Measurements from ENCODE around the gene PIAS1. TPM values are rescaled to one million over a fixed set of nuclear protein-coding genes. Genes with fewer than 3 reads are reported as not detected.
A peak's percentile ranks its signal among the peaks of the same experiment; 100 is the strongest.
"Not testable (repeated sequence)": the region's sequence is repeated elsewhere in the genome, so short reads cannot be mapped to it uniquely, and the experiment has no call there.

Gene PIAS1
- 39.0 and 58.1 TPM in 2 replicates for total RNA-seq (ENCODE audit: low replicate concordance)

GRCh38 chr15:68053701-68054627 is at the start of gene PIAS1:
Gene PIAS1 (plus strand): TSS chr15:68054315. CDS start chr15:68054327, 12 bp downstream.
- H3K4me3 ChIP-seq (ENCODE audit: low read depth, low read length) = peak within 1 kb of the TSS; percentile 85
- TF ChIP-seq CTCF (IDR thresholded peaks at IDR 0.05; ENCODE audit: insufficient read depth, low read length) = no peak
- peak; percentile 83 for DNase-seq (ENCODE audit: low read depth)

GRCh38 chr15:68007642-68008041 is 46.5 kb upstream of the PIAS1 start:
- DNase-seq (ENCODE audit: low read depth); H3K4me3 ChIP-seq (ENCODE audit: low read depth, low read length): not testable (repeated sequence)

GRCh38 chr15:68010361-68011153 is 43.6 kb upstream of the PIAS1 start:
- no peak for DNase-seq (ENCODE audit: low read depth)
- TF ChIP-seq CTCF (IDR thresholded peaks at IDR 0.05; ENCODE audit: insufficient read depth, low read length) = no peak
- no peak overlapping the region for H3K4me3 ChIP-seq (ENCODE audit: low read depth, low read length)

- no peak for DNase-seq (ENCODE audit: low read depth)
- no peak for TF ChIP-seq CTCF (IDR thresholded peaks at IDR 0.05; ENCODE audit: insufficient read depth, low read length)
- H3K4me3 ChIP-seq (ENCODE audit: low read depth, low read length) = no peak overlapping the region
Measured at GRCh38 chr15:68012911-68013310, 41.2 kb upstream of the PIAS1 start.

GRCh38 chr15:68014219-68014618 is 39.9 kb upstream of the PIAS1 start:
- no peak overlapping the region for H3K4me3 ChIP-seq (ENCODE audit: low read depth, low read length)
- DNase-seq (ENCODE audit: low read depth) = no peak
- no peak for TF ChIP-seq CTCF (IDR thresholded peaks at IDR 0.05; ENCODE audit: insufficient read depth, low read length)

GRCh38 chr15:68015244-68015643 is 38.9 kb upstream of the PIAS1 start:
- no peak for TF ChIP-seq CTCF (IDR thresholded peaks at IDR 0.05; ENCODE audit: insufficient read depth, low read length)
- H3K4me3 ChIP-seq (ENCODE audit: low read depth, low read length) = no peak overlapping the region
- no peak for DNase-seq (ENCODE audit: low read depth)

GRCh38 chr15:68017201-68017600 is 36.9 kb upstream of the PIAS1 start:
- DNase-seq (ENCODE audit: low read depth) = no peak

More at GRCh38 chr15:68017201-68017600, 36.9 kb upstream of the PIAS1 start:
- no peak overlapping the region for H3K4me3 ChIP-seq (ENCODE audit: low read depth, low read length)
- no peak for TF ChIP-seq CTCF (IDR thresholded peaks at IDR 0.05; ENCODE audit: insufficient read depth, low read length)

All from fibroblast of the aortic adventitia (primary cell).